WI38 (cell line): ENCODE measurements around the gene RHOT2.
"Not testable (repeated sequence)": the region's sequence is repeated elsewhere in the genome, so short reads cannot be mapped to it uniquely, and the experiment has no call there.

Experiments used
- H3K4me3 ChIP-seq: 2 replicates; pipeline ENCODE4 v1.5.1; 2011; ENCODE audit warnings: low read depth, mild to moderate bottlenecking, control low read depth, low read length
- CTCF ChIP-seq: IDR thresholded peaks from 2 replicates; pipeline ENCODE4 v1.5.1; 2012; ENCODE audit warnings: low read depth, mild to moderate bottlenecking, control low read depth, low read length

RHOT2 gene

GRCh38 chr16:712740-713250 is 44.9 kb downstream of the RHOT2 start:
- peak; percentile 50 for TF ChIP-seq CTCF
- not testable (repeated sequence) for H3K4me3 ChIP-seq

GRCh38 chr16:714079-714478 is 46.1 kb downstream of the RHOT2 start:
- no peak for TF ChIP-seq CTCF
- H3K4me3 ChIP-seq: no peak overlapping the region

GRCh38 chr16:714558-715476 is 46.9 kb downstream of the RHOT2 start, which contains the start of gene METRN:
Gene METRN, plus strand, starts transcription at chr16:715118. Its CDS starts 172 bp downstream, at chr16:715290.
- no peak for TF ChIP-seq CTCF
- H3K4me3 ChIP-seq: peak within 1 kb of the TSS; percentile 63

- no peak for TF ChIP-seq CTCF
- H3K4me3 ChIP-seq: peak overlapping the region; percentile 63
Observed at GRCh38 chr16:715477-716199, 47.7 kb downstream of the RHOT2 start.

- no peak for TF ChIP-seq CTCF
- H3K4me3 ChIP-seq: peak overlapping the region; percentile 63
Observed at GRCh38 chr16:716200-716568, 48.3 kb downstream of the RHOT2 start.

- H3K4me3 ChIP-seq: no peak overlapping the region
- no peak for TF ChIP-seq CTCF
Observed at GRCh38 chr16:716768-717325, 48.9 kb downstream of the RHOT2 start.
